HL-60 (cell line): ENCODE data around the gene USP35.

Experiments
- DNase-seq, 2 experiments: peaks; one replicate each; pipeline ENCODE4 v3.0.0-alpha.2; 2010 to 2020; ENCODE audit warnings: low read depth in 1 of 2, low spot score in 1 of 2
- H3K27ac ChIP-seq: fragments of 250-450 bp; sonication (Bioruptor Pico); replicated peaks from 2 replicates; pipeline ENCODE4 v1.5.1; 2020; ENCODE audit warnings: mild to moderate bottlenecking, moderate library complexity
- H3K27me3 ChIP-seq: fragments of 250-450 bp; sonication (Bioruptor Pico); 2 replicates; pipeline ENCODE4 v1.5.1; 2021; ENCODE audit warnings: mild to moderate bottlenecking, moderate library complexity; ENCODE audit not compliant: insufficient read depth, poor library complexity, severe bottlenecking
- H3K4me3 ChIP-seq: replicated peaks from 2 replicates; pipeline ENCODE4 v1.5.1; 2011; ENCODE audit warnings: mild to moderate bottlenecking, control low read depth, low read length; ENCODE audit not compliant: insufficient read depth
- CTCF ChIP-seq: IDR thresholded peaks from one replicate; pipeline ENCODE4 v1.5.1; 2011; ENCODE audit warnings: low read length, control low read depth, inconsistent platforms; ENCODE audit not compliant: insufficient read depth
- GABPA ChIP-seq: IDR thresholded peaks from 2 replicates; pipeline ENCODE4 v1.6.1; 2012; ENCODE audit warnings: low read depth
- POLR2AphosphoS5 ChIP-seq: IDR thresholded peaks from 2 replicates; pipeline ENCODE4 v1.6.1; 2012; ENCODE audit warnings: low read depth
- SPI1 ChIP-seq: IDR thresholded peaks from 2 replicates; pipeline ENCODE4 v1.6.1; 2012; ENCODE audit warnings: low read depth, mild to moderate bottlenecking, borderline replicate concordance
- TF ChIP-seq, protein P1 (sequence below): IDR thresholded peaks from 2 replicates; pipeline ENCODE4 v1.6.1; 2012; ENCODE audit warnings: low read depth; ENCODE audit not compliant: insufficient replicate concordance

Gene USP35

GRCh38 chr11:78190374-78190773, 1.7 kb downstream of the USP35 start:
- TF ChIP-seq, protein P1, sequence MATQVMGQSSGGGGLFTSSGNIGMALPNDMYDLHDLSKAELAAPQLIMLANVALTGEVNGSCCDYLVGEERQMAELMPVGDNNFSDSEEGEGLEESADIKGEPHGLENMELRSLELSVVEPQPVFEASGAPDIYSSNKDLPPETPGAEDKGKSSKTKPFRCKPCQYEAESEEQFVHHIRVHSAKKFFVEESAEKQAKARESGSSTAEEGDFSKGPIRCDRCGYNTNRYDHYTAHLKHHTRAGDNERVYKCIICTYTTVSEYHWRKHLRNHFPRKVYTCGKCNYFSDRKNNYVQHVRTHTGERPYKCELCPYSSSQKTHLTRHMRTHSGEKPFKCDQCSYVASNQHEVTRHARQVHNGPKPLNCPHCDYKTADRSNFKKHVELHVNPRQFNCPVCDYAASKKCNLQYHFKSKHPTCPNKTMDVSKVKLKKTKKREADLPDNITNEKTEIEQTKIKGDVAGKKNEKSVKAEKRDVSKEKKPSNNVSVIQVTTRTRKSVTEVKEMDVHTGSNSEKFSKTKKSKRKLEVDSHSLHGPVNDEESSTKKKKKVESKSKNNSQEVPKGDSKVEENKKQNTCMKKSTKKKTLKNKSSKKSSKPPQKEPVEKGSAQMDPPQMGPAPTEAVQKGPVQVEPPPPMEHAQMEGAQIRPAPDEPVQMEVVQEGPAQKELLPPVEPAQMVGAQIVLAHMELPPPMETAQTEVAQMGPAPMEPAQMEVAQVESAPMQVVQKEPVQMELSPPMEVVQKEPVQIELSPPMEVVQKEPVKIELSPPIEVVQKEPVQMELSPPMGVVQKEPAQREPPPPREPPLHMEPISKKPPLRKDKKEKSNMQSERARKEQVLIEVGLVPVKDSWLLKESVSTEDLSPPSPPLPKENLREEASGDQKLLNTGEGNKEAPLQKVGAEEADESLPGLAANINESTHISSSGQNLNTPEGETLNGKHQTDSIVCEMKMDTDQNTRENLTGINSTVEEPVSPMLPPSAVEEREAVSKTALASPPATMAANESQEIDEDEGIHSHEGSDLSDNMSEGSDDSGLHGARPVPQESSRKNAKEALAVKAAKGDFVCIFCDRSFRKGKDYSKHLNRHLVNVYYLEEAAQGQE: no peak
- TF ChIP-seq POLR2AphosphoS5 (no peak), CTCF (no peak), SPI1 (no peak), GABPA (no peak)
- Histone ChIP-seq H3K27me3 (no peaks in the 10 kb centered on the region), H3K4me3 (no peak overlapping the region), H3K27ac (no peak overlapping the region)
- no peak for DNase-seq

DNA sequence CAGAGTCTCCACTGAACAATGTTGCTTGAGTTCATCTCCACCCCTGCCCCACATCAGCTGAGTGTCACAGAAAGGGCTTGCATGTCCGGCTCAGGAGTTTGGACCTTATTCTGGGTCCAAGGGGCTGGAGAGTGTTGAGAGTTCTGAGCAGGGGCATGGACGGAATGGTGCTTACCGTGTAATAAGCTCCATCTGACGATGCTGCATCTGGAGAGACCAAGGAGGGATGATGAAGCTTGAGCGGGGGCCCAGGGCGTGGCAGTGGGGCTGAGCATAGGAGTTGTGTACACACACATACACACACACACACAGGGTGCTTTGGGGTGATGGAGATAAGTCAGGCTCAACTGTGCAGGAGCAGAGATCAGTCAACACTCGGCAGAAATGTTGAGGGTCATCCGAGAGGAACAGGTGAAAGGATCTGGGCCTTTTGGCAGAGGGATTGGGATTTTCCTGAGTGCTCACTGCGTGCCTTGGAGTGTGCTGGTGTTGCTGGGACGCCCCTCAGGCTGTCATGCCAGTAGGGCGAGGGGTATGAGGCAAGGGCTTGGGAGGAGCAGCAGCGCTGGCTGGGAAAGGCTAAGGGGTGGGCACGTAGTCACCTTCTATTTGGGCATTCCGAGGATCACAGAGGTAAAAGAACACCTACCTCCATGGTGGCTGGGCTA, 2.3 kb downstream of the USP35 start:
- H3K27ac ChIP-seq: no peak overlapping the region

DNA sequence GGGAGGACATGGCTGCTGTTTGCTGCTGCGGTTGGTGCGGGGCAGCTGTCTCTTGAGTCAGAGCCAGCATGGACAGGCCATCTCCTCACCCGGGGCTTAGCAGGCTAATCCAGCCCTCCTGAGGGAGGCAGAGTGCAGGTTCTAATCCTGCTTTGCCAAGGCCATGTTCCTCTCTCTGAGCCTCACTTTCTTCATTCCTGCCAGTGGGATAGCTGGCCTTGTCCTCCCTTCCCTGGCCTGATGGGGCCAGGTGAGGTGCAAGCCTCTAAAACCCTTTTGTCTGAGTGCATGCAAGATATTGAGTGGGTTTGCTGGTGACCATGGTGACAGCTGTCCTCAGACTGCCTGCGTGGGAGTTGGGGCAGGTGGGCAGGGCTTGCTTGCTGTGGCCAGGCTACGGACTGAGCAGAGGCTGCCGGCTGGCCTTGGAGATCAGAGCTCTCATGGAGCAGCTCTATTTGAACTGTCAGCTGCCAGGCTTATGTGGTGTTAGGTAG, 3.6 kb downstream of the USP35 start:
- no peak for TF ChIP-seq POLR2AphosphoS5
- TF ChIP-seq, protein P1: no peak
- TF ChIP-seq CTCF: no peak
- no peak for TF ChIP-seq SPI1
- TF ChIP-seq GABPA: no peak
- H3K27me3 ChIP-seq: no peaks in the 10 kb centered on the region
- H3K27ac ChIP-seq: peak overlapping the region; percentile 20; the same call in 1 of the 2 replicates
- DNase-seq: no peak
- no peak overlapping the region for H3K4me3 ChIP-seq

More for the DNA sequence above, 2.3 kb downstream of the USP35 start:
- Histone ChIP-seq H3K4me3 (no peak overlapping the region), H3K27me3 (no peaks in the 10 kb centered on the region)
- DNase-seq: no peak
- TF ChIP-seq, protein P1: no peak
- TF ChIP-seq GABPA (no peak), CTCF (no peak), POLR2AphosphoS5 (no peak), SPI1 (no peak)
